Hypothalamus (tissue), 51 donors: Measurements from ENCODE around the gene DIPK1C.

ENCODE experiments used
- DNase-seq, 51 donors: peaks; one replicate each; lab custom pipeline; 2025; lab: John Stamatoyannopoulos, UW

The DIPK1C gene

GRCh38 chr18:74486119-74486849, 29.2 kb upstream of the DIPK1C start:
- peak in 3 of 51 donors; percentile 12 to 30 (median 22) for DNase-seq

- DNase-seq, result no peak
Observed at GRCh38 chr18:74482697-74483096, 25.6 kb upstream of the DIPK1C start.

- DNase-seq, result no peak
Observed at GRCh38 chr18:74480149-74480651, 23.1 kb upstream of the DIPK1C start.

GRCh38 chr18:74479486-74480148, 22.5 kb upstream of the DIPK1C start:
- no peak for DNase-seq

GRCh38 chr18:74478880-74479279, 21.8 kb upstream of the DIPK1C start:
- DNase-seq, result no peak

GRCh38 chr18:74478316-74478715, 21.2 kb upstream of the DIPK1C start:
- no peak for DNase-seq

GRCh38 chr18:74477771-74478170, 20.7 kb upstream of the DIPK1C start:
- no peak for DNase-seq

- peak in 34 of 51 donors; percentile 13 to 81 (median 48) for DNase-seq
Observed at GRCh38 chr18:74476140-74476539, 19.0 kb upstream of the DIPK1C start.

- DNase-seq, result no peak
Observed at GRCh38 chr18:74473976-74474640, 17.0 kb upstream of the DIPK1C start.

- no peak for DNase-seq
Observed at GRCh38 chr18:74472312-74472711, 15.2 kb upstream of the DIPK1C start.

GRCh38 chr18:74468547-74469061, 11.5 kb upstream of the DIPK1C start:
- DNase-seq, result peak in 1 of 51 donors; percentile 20

GRCh38 chr18:74465775-74466174, 8.7 kb upstream of the DIPK1C start:
- DNase-seq, result no peak

- no peak for DNase-seq
Observed at GRCh38 chr18:74463983-74464382, 6.9 kb upstream of the DIPK1C start.

- no peak for DNase-seq
Observed at GRCh38 chr18:74463254-74463653, 6.1 kb upstream of the DIPK1C start.

GRCh38 chr18:74460825-74461224, 3.7 kb upstream of the DIPK1C start:
- DNase-seq, result no peak

- DNase-seq, result peak in 12 of 51 donors; percentile 11 to 44 (median 29)
Observed at GRCh38 chr18:74459889-74460288, 2.8 kb upstream of the DIPK1C start.

GRCh38 chr18:74457725-74458421, 765 bp upstream of the DIPK1C start:
- peak in 47 of 51 donors; percentile 19 to 88 (median 67) for DNase-seq

GRCh38 chr18:74456349-74457042, 612 bp downstream of the DIPK1C start:
- peak in 19 of 51 donors; percentile 17 to 79 (median 46) for DNase-seq

GRCh38 chr18:74456017-74456348, 1.1 kb downstream of the DIPK1C start:
- no peak for DNase-seq

- DNase-seq, result no peak
Observed at GRCh38 chr18:74455386-74455785, 1.7 kb downstream of the DIPK1C start.
